Measurements from ENCODE around the gene CRACR2B. TPM values are rescaled to one million over a fixed set of nuclear protein-coding genes. Genes with fewer than 3 reads are reported as not detected.
A peak's percentile ranks its signal among the peaks of the same experiment; 100 is the strongest.

Gene CRACR2B
- total RNA-seq, 1 donor from 2014 or later = 0.57 TPM

DNA sequence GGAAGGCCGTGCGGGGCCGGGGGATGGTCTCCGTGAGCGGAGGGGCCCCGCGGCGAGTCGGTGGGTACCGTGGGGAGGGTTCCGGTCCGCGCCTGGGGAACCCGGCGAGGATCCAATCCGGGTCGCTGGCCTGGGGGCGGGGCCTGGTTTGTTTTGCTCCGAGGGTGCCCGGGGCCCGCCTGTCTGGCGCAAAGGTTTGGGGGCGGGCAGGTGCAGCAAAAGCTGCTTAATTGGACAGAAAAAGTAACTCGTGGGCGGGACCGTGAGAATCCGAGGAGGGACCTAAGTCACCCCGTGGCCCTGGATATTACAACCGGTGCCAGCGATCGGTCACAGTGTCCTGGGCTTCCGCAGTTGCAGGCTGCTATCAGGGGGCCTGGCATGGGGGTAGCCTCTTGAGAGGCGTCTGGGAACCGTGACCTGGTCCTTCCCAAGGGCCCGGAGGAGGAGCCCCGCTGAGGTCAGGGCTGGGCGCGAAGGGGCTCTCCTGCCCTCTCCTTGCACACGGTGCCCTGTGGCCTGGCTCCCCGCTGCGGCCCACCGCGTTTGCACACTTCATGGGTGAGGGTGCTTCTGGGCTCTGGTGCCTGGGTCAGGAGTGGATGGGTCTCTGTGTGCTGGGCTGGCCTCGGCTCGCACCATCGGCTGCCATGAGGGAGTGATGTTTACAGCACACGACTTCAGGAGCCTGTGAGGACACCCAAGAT lies 7.6 kb upstream of the CRACR2B start:
- TF ChIP-seq, protein P1, sequence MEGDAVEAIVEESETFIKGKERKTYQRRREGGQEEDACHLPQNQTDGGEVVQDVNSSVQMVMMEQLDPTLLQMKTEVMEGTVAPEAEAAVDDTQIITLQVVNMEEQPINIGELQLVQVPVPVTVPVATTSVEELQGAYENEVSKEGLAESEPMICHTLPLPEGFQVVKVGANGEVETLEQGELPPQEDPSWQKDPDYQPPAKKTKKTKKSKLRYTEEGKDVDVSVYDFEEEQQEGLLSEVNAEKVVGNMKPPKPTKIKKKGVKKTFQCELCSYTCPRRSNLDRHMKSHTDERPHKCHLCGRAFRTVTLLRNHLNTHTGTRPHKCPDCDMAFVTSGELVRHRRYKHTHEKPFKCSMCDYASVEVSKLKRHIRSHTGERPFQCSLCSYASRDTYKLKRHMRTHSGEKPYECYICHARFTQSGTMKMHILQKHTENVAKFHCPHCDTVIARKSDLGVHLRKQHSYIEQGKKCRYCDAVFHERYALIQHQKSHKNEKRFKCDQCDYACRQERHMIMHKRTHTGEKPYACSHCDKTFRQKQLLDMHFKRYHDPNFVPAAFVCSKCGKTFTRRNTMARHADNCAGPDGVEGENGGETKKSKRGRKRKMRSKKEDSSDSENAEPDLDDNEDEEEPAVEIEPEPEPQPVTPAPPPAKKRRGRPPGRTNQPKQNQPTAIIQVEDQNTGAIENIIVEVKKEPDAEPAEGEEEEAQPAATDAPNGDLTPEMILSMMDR (IDR thresholded peaks at IDR 0.05) = no peak
- Mint-ChIP-seq H3K27ac (ENCODE audit: unreplicated experiment) (peak overlapping the region; percentile 83), H3K36me3 (ENCODE audit: low read depth) (peaks cover 5% of the 10 kb centered on the region), H3K4me1 (ENCODE audit: low read depth) (peaks cover 22% of the 10 kb centered on the region), H3K27me3 (ENCODE audit: low read depth) (no peaks in the 10 kb centered on the region), H3K4me3 (ENCODE audit: unreplicated experiment) (peak overlapping the region; percentile 80), H3K9me3 (ENCODE audit: low read depth) (no peaks in the 10 kb centered on the region)
- no peak for DNase-seq (ENCODE audit: low spot score)

DNA sequence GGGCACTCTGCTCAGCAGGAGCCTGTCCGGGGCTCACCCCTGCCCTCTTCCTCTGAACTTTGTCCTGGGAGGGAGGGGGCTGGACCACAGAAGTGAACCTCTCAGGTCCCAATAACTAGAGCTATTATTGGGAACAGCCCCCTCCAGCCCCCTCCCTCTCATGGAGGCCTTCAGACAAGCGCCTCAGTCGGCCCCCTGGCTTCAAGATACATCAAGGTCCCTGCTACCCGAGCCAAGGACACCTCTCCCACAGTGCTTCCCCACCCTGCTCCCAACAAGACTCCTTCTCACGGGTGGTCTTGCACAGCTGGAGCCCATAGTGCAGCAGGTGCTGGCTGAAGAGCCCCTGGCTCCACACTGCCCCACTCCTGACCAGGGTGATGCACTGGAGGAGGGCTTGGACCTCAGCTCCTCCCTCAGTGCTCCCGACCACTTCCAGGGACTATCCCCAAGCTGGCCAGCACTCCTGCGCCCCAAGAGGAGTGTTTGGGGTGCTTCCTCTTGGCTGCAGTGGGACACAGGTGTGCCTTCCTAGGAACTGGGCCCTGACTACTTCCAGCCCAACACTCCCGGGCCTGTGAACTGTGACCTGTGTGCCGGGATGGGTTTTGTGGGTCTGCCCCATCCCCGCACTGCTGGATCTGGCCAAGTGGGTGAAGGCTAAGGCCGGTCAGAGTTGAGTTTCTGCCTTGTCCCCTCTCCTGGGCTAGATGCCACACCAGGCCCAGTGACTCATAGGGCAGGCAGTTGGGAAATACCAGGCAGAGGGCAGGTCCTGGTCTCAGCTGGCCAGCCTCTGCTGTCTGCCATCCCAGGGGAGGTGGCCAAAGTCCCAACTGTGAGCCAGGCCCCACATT lies 6.8 kb upstream of the CRACR2B start:
- H3K27ac Mint-ChIP-seq (ENCODE audit: unreplicated experiment) = peak overlapping the region; percentile 73
- H3K4me1 Mint-ChIP-seq (ENCODE audit: low read depth) = peaks cover 22% of the 10 kb centered on the region
- DNase-seq (ENCODE audit: low spot score) = no peak
- peak overlapping the region; percentile 80 for H3K4me3 Mint-ChIP-seq (ENCODE audit: unreplicated experiment)
- H3K27me3 Mint-ChIP-seq (ENCODE audit: low read depth) = no peaks in the 10 kb centered on the region
- H3K9me3 Mint-ChIP-seq (ENCODE audit: low read depth) = no peaks in the 10 kb centered on the region
- TF ChIP-seq, protein P1 (IDR thresholded peaks at IDR 0.05) = no peak
- H3K36me3 Mint-ChIP-seq (ENCODE audit: low read depth) = peaks cover 6% of the 10 kb centered on the region

DNA sequence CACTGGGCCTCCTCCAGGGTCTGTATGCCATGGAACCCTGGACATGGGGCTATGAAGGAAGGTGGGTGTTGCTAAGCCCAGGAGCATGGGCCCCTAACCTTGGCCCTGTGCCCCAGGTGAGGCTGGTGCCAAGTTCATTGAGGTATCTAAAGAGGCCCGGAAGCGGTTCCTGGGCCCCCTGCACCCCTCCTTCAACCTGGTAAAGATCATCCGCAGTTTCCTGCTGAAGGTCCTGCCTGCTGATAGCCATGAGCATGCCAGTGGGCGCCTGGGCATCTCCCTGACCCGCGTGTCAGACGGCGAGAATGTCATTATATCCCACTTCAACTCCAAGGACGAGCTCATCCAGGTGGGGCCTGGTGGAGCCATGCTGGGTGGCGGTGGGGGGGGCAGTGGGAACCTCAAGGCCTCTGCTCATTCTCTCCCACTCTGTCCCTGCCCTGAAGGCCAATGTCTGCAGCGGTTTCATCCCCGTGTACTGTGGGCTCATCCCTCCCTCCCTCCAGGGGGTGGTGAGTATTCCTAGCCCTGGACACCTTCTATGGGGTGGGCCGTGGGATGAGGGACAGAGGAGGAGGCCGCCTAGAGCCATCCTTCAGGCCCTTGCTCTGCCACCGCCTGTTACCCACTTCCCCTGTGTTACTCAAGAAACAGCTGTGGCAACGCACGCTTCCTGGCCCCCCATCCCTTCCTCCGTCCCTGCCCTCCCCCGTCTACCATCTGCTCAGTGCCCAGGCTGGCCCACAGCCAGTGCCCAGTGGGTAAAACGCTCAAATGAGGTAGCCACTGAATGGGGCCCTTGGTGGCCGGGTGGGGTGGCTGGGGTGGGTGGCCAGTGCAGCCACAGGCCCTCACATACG lies 6.0 kb upstream of the CRACR2B start:
- TF ChIP-seq, protein P1 (IDR thresholded peaks at IDR 0.05) = no peak
- H3K36me3 Mint-ChIP-seq (ENCODE audit: low read depth) = peaks cover 6% of the 10 kb centered on the region
- H3K27me3 Mint-ChIP-seq (ENCODE audit: low read depth) = no peaks in the 10 kb centered on the region
- no peak for DNase-seq (ENCODE audit: low spot score)
- H3K27ac Mint-ChIP-seq (ENCODE audit: unreplicated experiment) = no peak overlapping the region
- peaks cover 26% of the 10 kb centered on the region for H3K4me1 Mint-ChIP-seq (ENCODE audit: low read depth)
- H3K4me3 Mint-ChIP-seq (ENCODE audit: unreplicated experiment) = no peak overlapping the region
- no peaks in the 10 kb centered on the region for H3K9me3 Mint-ChIP-seq (ENCODE audit: low read depth)

DNA sequence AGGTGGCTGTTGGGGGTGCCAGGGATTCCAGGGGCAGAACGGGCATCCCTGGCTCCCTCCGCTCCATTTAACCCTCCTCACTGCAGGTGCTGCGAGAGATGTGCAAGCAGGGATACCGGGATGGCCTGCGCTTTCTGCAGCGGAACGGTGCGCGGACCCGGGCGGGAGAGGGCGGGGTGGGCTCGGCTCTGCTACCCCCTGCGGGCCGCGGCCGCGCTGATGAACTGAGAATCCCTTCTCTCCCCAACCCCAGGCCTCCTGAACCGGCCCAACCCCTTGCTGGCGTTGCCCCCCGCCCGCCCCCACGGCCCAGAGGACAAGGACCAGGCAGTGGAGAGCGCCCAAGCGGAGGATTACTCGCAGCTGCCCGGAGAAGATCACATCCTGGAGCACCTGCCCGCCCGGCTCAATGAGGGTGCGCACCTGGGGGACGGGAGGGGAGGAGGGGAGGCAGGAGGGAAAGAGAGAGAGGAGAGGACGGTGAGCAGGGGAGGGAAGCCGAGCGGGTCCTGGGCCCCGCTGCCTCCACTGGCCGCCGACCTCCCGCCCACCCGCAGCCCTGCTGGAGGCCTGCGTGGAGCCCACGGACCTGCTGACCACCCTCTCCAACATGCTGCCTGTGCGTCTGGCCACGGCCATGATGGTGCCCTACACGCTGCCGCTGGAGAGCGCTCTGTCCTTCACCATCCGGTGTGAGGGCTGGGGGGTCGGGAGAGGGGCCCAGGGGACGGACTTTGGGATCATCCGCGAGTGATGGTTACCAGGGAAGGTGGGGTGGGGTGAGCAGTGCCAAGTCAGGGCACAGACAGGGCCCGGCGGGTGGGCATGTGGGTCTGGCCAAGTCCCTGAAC lies 4.1 kb upstream of the CRACR2B start:
- peaks cover 6% of the 10 kb centered on the region for H3K36me3 Mint-ChIP-seq (ENCODE audit: low read depth)
- no peaks in the 10 kb centered on the region for H3K27me3 Mint-ChIP-seq (ENCODE audit: low read depth)
- no peak overlapping the region for H3K4me3 Mint-ChIP-seq (ENCODE audit: unreplicated experiment)
- no peaks in the 10 kb centered on the region for H3K9me3 Mint-ChIP-seq (ENCODE audit: low read depth)
- peaks cover 33% of the 10 kb centered on the region for H3K4me1 Mint-ChIP-seq (ENCODE audit: low read depth)
- TF ChIP-seq, protein P1 (IDR thresholded peaks at IDR 0.05) = no peak
- DNase-seq (ENCODE audit: low spot score) = no peak
- H3K27ac Mint-ChIP-seq (ENCODE audit: unreplicated experiment) = no peak overlapping the region

All from chondrocyte (in vitro differentiated cells).